Measurements from ENCODE around the gene TMEM151B.

TMEM151B gene

DNA sequence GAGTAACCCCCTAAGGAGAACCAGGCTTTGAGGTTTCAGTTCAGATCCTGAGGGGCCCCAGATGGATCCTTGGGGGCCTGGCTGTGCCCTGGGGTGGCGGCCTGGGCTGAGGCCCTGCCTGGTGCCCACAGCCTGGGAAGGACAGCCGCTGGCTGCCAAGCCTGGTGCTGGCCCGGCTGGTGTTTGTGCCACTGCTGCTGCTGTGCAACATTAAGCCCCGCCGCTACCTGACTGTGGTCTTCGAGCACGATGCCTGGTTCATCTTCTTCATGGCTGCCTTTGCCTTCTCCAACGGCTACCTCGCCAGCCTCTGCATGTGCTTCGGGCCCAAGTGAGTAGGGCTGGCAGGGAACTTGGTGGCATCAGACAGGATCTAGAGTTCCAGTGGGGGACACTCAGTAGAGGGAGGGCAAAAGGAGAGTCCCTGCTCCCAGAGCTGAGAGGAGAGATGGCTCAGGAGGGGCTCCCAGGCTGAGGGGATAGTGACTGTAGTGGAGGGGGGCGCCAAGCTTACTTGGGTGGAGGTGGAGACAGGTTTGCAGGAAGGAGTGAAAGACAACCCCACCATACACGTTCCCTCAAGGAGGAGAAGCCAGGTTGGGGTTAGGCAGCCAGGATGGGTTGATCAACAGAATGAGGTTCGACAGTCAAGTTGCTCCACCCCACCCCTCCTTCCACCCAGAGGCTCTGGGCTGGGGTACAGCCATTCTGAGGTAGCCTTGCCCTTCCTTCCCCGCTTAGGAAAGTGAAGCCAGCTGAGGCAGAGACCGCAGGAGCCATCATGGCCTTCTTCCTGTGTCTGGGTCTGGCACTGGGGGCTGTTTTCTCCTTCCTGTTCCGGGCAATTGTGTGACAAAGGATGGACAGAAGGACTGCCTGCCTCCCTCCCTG, 37.3 kb upstream of the TMEM151B start:
- in situ Hi-C loops (cut with MboI; ENCODE audit: low sequenced_read_pairs): no loop called here

- in situ Hi-C loops (cut with MboI; ENCODE audit: low sequenced_read_pairs): no loop called here
Measured at GRCh38 chr6:44233567-44234100, 36.6 kb upstream of the TMEM151B start.

DNA sequence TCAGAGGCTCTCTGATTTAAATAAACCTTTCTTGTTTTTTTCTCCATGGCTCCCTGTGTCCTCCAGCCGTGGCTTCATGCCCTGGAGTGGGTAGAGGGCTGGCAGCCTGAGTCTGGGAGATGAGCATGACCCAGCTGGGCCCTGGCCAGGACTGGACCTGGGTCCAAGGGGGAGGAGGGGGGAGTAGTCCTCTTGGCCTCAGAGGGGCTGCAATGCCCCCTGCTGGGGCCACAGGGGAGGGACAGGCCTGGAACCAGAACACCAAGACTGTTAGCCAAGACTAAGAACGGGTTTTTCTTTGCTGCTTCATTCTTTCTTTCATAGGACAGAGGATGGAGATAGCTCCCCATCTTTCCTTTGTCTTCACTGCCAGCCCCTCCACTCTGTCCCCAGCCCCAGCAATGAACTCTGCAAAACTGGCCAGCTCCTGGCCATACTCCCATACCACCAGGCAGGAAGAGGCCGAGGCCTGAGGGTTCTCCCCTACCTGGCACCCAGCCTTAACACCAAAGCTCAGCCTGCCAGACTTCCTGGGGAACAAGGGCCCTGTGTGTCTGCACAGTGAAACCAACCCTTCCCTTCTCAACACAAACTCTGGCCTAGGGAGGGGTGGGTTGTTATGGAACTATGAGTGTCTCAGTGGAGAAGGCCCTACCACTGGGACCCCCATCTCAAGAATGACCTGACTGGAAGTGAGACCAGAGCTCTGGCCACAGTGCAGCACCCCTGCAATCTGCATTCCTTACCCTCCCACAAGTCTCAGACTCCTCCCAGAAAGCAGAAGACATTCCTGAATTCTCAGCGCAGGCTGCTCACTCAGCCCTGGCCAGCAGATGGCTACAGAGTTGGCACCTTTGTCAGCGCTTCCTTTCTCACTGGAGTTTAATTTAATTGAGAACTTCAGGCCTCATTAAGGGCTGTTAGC, 35.9 kb upstream of the TMEM151B start:
- in situ Hi-C loops (cut with MboI; ENCODE audit: low sequenced_read_pairs): no loop called here

DNA sequence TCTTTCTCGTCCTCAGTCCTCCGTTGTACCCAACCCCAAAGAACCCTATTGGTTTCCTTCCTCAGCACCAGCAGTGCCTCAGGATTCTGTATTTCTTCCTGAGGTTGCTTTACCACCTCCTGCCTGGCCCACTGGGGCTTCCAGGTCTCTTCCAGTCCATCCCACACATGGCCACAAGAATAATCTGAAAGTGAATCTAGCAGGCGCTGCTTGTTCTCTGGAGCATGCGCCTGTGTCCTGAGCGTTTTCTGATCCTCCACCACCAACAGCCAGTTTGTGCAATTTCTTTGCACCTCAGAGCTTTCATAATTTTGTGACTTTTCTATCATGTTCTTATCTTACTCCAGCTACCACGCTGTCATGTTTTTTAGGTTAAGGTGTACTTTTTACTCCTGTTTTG, 35.0 kb upstream of the TMEM151B start:
- in situ Hi-C loops (cut with MboI; ENCODE audit: low sequenced_read_pairs): no loop called here

GRCh38 chr6:44235891-44236516, 34.2 kb upstream of the TMEM151B start:
- in situ Hi-C loops (cut with MboI; ENCODE audit: low sequenced_read_pairs): no loop called here

DNA sequence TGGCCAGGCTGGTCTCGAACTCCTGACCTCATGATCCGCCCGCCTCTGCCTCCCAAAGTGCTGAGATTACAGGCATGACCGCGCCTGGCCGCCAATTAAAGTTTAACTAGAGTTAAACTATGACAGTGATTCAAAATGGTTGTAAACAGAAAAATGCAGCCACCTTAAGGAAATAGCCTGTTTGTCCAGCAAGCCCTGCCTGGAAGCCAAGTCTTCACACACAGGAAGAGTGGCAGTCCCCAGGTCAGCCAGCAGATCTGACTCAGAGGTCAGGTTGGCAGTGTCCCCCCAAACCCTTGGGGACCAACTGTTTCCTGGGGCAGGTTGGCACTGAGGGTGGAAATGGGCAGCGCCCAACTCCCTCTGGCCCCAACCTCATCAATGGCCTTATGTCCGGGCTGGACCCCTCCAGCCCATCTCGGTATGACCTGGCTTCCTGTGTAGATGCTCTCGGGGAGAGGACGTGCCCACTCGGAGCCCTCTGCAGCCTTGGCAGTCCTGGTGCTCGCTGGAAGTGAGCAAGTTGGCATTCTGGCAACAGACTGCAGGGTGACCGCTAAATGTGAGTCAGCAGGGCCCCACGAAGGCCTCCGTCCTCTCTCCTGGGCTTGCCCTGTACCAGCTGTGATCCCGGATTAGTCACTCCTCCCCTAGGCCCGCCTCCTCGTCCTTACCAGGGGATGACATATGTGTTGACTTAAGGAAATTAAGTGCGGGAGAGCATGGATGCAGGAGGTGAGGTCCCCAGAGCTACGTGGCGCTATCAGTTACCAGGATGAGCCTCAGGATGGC, 33.0 kb upstream of the TMEM151B start:
- in situ Hi-C loops (cut with MboI; ENCODE audit: low sequenced_read_pairs): no loop called here

GRCh38 chr6:44237813-44238433, 32.3 kb upstream of the TMEM151B start:
- in situ Hi-C loops (cut with MboI; ENCODE audit: low sequenced_read_pairs): no loop called here

DNA sequence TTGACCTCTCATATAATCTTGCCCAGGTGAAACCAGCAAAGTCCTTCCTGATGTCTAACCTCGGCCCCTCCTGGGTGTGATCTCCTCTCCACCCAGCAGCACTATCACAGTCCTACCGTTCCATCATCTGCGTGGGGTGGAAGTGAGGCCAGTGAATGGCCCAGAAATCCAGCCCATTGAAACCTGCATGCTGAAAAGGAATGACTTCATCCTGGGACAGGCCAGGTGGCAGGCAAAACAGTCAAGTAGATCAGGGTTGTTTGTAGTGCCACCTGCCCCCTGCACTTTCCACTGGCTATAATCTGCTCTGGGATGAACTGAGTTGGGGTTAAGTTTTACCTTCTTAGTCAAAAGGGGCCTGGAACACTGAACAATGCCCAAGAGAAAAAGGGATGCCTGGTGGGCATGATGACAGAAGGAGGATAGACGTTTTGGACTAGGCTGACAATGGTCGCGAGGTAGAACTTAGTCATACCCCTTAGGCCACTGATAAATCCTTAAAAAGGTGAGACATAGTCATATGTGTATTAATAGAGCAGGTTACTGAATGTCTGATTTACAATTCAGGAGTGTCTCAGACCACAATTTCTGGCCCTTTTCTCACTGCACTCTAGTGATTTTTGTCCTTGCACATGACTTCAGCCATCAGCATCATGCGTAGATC, 31.4 kb upstream of the TMEM151B start:
- in situ Hi-C loops (cut with MboI; ENCODE audit: low sequenced_read_pairs): no loop called here

GRCh38 chr6:44243345-44243744, 26.9 kb upstream of the TMEM151B start:
- in situ Hi-C loops (cut with MboI; ENCODE audit: low sequenced_read_pairs): no loop called here

- in situ Hi-C loops (cut with MboI; ENCODE audit: low sequenced_read_pairs): loop anchor here (5.0 kb wide), 1 partner anchor 73 kb away; no protein-coding TSS in a partner anchor
Measured at GRCh38 chr6:44245391-44245911, 24.8 kb upstream of the TMEM151B start.

DNA sequence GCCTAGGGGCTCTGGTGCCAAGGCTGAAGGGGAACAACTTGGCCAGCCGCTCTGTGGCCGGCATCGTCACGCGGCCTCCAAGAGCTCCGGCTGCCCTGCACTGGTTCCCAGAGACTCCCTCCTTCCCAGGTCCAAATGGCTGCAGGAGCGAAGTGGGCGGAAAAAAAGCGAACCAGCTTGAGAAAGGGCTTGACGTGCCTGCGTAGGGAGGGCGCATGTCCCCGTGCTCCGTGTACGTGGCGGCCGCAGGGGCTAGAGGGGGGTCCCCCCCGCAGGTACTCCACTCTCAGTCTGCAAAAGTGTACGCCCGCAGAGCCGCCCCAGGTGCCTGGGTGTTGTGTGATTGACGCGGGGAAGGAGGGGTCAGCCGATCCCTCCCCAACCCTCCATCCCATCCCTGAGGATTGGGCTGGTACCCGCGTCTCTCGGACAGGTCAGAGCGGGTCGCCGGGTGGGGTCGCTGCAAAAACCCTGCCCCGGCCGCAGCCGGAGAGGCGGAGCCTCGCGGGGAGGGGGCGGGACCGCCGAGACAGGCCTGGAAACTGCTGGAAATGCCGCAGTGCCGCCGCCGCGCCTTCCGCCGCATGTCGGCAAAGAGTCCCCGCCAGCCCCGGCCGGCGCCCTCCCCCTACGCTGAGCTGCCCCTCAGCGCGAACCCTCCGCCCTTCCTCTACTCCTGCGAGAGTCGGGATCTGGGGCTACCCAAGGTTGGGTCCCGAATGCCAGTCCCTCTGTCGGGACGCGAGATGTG, 24.2 kb upstream of the TMEM151B start:
- in situ Hi-C loops (cut with MboI; ENCODE audit: low sequenced_read_pairs): loop anchor here (5.0 kb wide), 1 partner anchor 74 kb away; no protein-coding TSS in a partner anchor

DNA sequence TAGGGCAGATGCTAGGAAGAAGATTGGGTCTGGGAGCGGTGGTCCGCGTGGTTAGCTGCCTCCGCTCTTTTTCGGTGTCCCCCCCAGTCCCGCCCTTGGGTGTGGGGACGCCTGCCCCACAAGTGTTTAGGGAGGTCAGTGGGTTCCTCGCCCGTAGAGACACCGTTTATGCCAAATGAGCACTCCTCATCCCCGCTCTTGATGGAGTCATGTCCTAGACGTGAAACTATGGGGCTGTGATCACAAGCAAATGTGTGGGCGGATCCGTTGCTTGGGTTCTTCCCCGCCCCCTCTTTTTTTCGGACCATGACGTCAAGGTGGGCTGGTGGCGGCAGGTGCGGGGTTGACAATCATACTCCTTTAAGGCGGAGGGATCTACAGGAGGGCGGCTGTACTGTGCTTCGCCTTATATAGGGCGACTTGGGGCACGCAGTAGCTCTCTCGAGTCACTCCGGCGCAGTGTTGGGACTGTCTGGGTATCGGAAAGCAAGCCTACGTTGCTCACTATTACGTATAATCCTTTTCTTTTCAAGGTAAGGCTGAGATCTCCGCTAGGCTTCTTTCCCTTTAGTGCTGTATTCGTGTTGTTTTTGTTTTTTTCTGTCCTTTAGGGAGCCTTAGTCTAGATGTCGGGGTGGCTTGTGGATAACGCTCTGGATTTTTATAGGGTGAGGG, 23.4 kb upstream of the TMEM151B start, which contains the start of gene HSP90AB1:
Gene HSP90AB1, plus strand, starts transcription at position 439 of the 675 bp plus-strand sequence. CDS start 1,529 bp downstream, outside the sequence.
- in situ Hi-C loops (cut with MboI; ENCODE audit: low sequenced_read_pairs): loop anchor here (5.0 kb wide), 1 partner anchor 74 kb away; no protein-coding TSS in a partner anchor

DNA sequence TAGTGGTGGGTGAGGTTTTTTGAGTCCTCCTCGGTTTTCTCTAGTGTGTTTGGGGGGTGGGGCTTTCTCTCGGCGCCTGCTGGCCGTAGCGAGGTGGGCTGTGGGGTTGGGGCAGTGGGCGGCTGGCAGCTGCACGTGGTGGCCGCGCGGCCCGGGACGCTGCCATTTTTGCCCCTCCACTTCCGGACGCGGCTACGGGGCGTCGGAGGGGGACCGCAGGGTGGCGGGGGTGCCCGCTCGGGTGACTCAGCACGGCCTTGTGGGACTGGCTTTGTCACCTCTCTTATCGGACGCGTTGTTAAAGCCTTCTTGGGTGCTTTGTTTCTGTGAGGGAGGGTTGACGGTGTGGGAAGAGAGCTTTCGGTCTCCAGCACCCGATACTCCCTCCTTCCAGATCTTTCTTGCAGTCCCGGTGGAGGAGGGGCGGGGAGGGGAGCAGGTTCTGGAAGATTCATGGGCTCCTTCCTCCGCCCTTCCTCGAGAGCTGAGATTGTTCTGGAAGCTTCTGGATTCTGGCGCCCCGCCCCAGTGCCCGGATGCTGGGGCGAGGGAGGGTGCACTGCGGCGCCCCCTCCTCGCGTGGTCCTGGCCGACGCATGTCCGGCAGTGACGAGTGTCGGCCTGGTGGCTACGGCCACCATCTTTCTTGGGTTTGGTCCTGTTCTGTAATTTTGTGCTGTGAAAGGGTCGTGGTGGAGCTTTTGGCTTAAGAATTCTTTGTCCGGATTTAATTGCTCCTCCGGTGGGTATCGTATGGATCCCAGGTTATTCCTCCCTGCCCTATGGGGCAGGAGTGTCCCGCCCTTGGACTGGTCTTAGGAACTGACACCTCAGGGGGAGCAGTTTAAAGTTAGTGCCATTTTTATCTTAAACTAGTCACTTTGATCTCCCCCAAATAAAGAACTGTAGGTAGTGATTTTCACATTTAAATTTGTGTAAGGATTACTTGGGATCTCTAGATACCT, 22.6 kb upstream of the TMEM151B start:
- in situ Hi-C loops (cut with MboI; ENCODE audit: low sequenced_read_pairs): loop anchor here (5.0 kb wide), 1 partner anchor 75 kb away; no protein-coding TSS in a partner anchor

DNA sequence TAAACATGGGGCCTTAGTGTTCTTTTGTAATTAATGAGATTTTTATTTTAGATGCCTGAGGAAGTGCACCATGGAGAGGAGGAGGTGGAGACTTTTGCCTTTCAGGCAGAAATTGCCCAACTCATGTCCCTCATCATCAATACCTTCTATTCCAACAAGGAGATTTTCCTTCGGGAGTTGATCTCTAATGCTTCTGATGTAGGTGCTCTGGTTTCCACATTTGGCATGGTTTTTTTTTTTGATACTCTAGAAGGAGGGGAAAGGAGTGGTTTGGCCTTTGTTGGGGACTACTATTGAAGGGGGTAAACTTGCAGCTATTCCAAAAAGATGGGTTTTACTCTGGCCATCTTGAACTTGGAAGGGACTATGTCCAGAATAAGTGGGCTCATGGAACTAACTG, 21.7 kb upstream of the TMEM151B start:
- in situ Hi-C loops (cut with MboI; ENCODE audit: low sequenced_read_pairs): loop anchor here (5.0 kb wide), 1 partner anchor 76 kb away; no protein-coding TSS in a partner anchor

DNA sequence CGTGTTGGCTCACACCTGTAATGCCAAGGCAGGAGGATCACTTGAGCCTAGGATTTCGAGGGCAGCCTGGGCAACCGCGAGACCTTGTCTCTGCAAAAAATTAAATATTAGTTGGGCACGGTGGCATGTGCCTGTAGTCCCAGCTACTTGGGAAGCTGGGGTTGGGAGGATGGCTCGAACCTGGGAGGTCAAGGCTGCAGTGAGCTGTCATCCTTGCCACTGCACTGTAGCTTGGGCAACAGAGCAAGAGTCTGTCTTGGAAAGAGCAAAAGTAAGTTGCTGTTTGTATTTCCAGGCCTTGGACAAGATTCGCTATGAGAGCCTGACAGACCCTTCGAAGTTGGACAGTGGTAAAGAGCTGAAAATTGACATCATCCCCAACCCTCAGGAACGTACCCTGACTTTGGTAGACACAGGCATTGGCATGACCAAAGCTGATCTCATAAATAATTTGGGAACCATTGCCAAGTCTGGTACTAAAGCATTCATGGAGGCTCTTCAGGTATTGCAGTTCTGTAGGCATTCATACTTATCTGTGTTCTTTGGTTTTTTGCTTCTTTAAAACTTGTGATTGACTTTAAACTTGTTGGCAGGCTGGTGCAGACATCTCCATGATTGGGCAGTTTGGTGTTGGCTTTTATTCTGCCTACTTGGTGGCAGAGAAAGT, 21.0 kb upstream of the TMEM151B start:
- in situ Hi-C loops (cut with MboI; ENCODE audit: low sequenced_read_pairs): loop anchor here (5.0 kb wide), 1 partner anchor 77 kb away; no protein-coding TSS in a partner anchor

Data from HL-60/S4 (cell line).